Stimulated activated CD8-positive, alpha-beta memory T cell treated with anti-CD3 and anti-CD28 coated beads, Interleukin-15, amount 100 ng/mL, for 24 hours (primary cell): Measurements from ENCODE around the gene TSPOAP1.

Experiments
- DNase-seq: peaks from one replicate; pipeline ENCODE4 v3.0.0-alpha.2; 2020; ENCODE audit warnings: low read depth

TSPOAP1 gene

GRCh38 chr17:58262149-58262548 lies 66.4 kb downstream of the TSPOAP1 start:
- no peak for DNase-seq

- DNase-seq = no peak
These were observed 73.8 kb downstream of the TSPOAP1 start for GRCh38 chr17:58254803-58255202.

- DNase-seq = no peak
These were observed 75.5 kb downstream of the TSPOAP1 start for GRCh38 chr17:58253082-58253481.

- DNase-seq = no peak
These were observed 76.5 kb downstream of the TSPOAP1 start for GRCh38 chr17:58252141-58252540.
